Spleen (tissue), 7 donors: ENCODE data around the gene LDLRAD4.

ENCODE experiments used
- CTCF ChIP-seq, 11 experiments: fragments of 200-600 bp in 7 of 11; fragments of 450-650 bp in 4 of 11; sonication (generic) in 4 of 11; IDR thresholded peaks in 8 of 11; conservative IDR thresholded peaks in 3 of 11; 1 replicate in 7 of 11; 2 replicates in 4 of 11; pipeline versions ENCODE4 v1.4.0 to v1.8.0; 2016 to 2021; ENCODE audit warnings: antibody characterized with exemption in 11 of 11, inconsistent platforms in 4 of 11, mild to moderate bottlenecking in 1 of 11
- POLR2AphosphoS5 ChIP-seq, 3 donors: sonication (generic); formaldehyde crosslinking; IDR thresholded peaks; one replicate each; pipeline ENCODE4 v1.5.1; 2017; ENCODE audit warnings: antibody characterized with exemption in 3 of 3
- donor health status: DM: no; HTN: no; CAD: no; lungs with moderate emphysema.
- donor health status: DM: no; HTN: no; CAD: no.
- donor health status: DM: no; HTN: no; CAD: no.

GRCh38 chr18:13455471-13455870 lies 236.9 kb downstream of the LDLRAD4 start:
- TF ChIP-seq CTCF (IDR thresholded peaks at IDR 0.05 in 8 of 11, conservative IDR thresholded peaks at IDR 0.05 in 3 of 11) (no peak), POLR2AphosphoS5 (IDR thresholded peaks at IDR 0.05) (no peak)
